Liver (tissue), 3 donors: ENCODE measurements around the gene WWP2.

Experiments used
- ATF3 ChIP-seq: IDR thresholded peaks from 2 replicates; pipeline ENCODE4 v1.6.1; 2016; ENCODE audit warnings: antibody characterized with exemption
- CTCF ChIP-seq: fragments of 150-350 bp; IDR thresholded peaks from 2 replicates; pipeline ENCODE4 v1.5.1; 2017; ENCODE audit warnings: improper control_type of control experiment, low read depth, low read length; ENCODE audit not compliant: missing input control
- FOXA1 ChIP-seq: IDR thresholded peaks from 2 replicates; pipeline ENCODE4 v1.6.1; 2016; ENCODE audit warnings: antibody characterized with exemption
- JUND ChIP-seq, 2 donors: IDR thresholded peaks; 2 replicates each; pipeline ENCODE4 v1.6.1; 2016; ENCODE audit warnings: antibody characterized with exemption in 2 of 2
- RAD21 ChIP-seq, 2 donors: IDR thresholded peaks; 2 replicates each; pipeline ENCODE4 v1.6.1; 2016; ENCODE audit warnings: antibody characterized with exemption in 2 of 2, mild to moderate bottlenecking in 2 of 2
- REST ChIP-seq: IDR thresholded peaks from 2 replicates; pipeline ENCODE4 v1.6.1; 2016; ENCODE audit warnings: antibody characterized with exemption, mild to moderate bottlenecking
- RXRA ChIP-seq, 2 donors: IDR thresholded peaks; 2 replicates each; pipeline ENCODE4 v1.6.1; 2017 to 2018; ENCODE audit warnings: antibody characterized with exemption in 2 of 2, mild to moderate bottlenecking in 1 of 2
- SP1 ChIP-seq: IDR thresholded peaks from 2 replicates; pipeline ENCODE4 v1.6.1; 2018; ENCODE audit warnings: antibody characterized with exemption, mild to moderate bottlenecking
- TAF1 ChIP-seq: conservative IDR thresholded peaks from 2 replicates; pipeline ENCODE4 v1.6.1; 2016; ENCODE audit warnings: antibody characterized with exemption, mild to moderate bottlenecking
- YY1 ChIP-seq: IDR thresholded peaks from 2 replicates; pipeline ENCODE4 v1.6.1; 2016; ENCODE audit warnings: antibody characterized with exemption, mild to moderate bottlenecking
- TF ChIP-seq, protein P1 (sequence below): IDR thresholded peaks from 2 replicates; pipeline ENCODE4 v1.6.1; 2016; ENCODE audit warnings: antibody characterized with exemption
- TF ChIP-seq, protein P2 (sequence below): IDR thresholded peaks from 2 replicates; pipeline ENCODE4 v1.6.1; 2016; ENCODE audit warnings: antibody characterized with exemption
- donor health status: healthy.
- donor health status: healthy.

- no peak for TF ChIP-seq CTCF
- TF ChIP-seq REST: no peak
- no peak for TF ChIP-seq TAF1
- TF ChIP-seq, protein P1, sequence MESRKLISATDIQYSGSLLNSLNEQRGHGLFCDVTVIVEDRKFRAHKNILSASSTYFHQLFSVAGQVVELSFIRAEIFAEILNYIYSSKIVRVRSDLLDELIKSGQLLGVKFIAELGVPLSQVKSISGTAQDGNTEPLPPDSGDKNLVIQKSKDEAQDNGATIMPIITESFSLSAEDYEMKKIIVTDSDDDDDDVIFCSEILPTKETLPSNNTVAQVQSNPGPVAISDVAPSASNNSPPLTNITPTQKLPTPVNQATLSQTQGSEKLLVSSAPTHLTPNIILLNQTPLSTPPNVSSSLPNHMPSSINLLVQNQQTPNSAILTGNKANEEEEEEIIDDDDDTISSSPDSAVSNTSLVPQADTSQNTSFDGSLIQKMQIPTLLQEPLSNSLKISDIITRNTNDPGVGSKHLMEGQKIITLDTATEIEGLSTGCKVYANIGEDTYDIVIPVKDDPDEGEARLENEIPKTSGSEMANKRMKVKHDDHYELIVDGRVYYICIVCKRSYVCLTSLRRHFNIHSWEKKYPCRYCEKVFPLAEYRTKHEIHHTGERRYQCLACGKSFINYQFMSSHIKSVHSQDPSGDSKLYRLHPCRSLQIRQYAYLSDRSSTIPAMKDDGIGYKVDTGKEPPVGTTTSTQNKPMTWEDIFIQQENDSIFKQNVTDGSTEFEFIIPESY: no peak
- TF ChIP-seq FOXA1: no peak
- TF ChIP-seq RXRA (IDR thresholded peaks at IDR 0.05): no peak
- TF ChIP-seq SP1: no peak
- TF ChIP-seq RAD21 (IDR thresholded peaks at IDR 0.05): no peak
- no peak for TF ChIP-seq JUND (IDR thresholded peaks at IDR 0.05)
- TF ChIP-seq, protein P2, sequence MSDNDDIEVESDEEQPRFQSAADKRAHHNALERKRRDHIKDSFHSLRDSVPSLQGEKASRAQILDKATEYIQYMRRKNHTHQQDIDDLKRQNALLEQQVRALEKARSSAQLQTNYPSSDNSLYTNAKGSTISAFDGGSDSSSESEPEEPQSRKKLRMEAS: no peak
- no peak for TF ChIP-seq ATF3
- no peak for TF ChIP-seq YY1
Observed at GRCh38 chr16:69726313-69727060, 35.6 kb upstream of the WWP2 start, which contains the start of gene NQO1.
